CD4-positive, alpha-beta T cell treated with Interleukin-1 beta for 1 hour (primary cell): Measurements from ENCODE around the gene SSR2.

ENCODE experiments used
- DNase-seq, 2 donors: peaks; one replicate each; pipeline ENCODE4 v3.0.0-alpha.2; 2020 to 2022

SSR2 gene

GRCh38 chr1:156020293-156021092, at the start of gene SSR2:
Gene SSR2, minus strand, starts transcription at chr1:156020951. Its CDS starts 784 bp downstream, at chr1:156020167.
- peak; percentile 87 to 90 for DNase-seq

GRCh38 chr1:156070548-156070947, 49.8 kb upstream of the SSR2 start:
- no peak for DNase-seq

DNA sequence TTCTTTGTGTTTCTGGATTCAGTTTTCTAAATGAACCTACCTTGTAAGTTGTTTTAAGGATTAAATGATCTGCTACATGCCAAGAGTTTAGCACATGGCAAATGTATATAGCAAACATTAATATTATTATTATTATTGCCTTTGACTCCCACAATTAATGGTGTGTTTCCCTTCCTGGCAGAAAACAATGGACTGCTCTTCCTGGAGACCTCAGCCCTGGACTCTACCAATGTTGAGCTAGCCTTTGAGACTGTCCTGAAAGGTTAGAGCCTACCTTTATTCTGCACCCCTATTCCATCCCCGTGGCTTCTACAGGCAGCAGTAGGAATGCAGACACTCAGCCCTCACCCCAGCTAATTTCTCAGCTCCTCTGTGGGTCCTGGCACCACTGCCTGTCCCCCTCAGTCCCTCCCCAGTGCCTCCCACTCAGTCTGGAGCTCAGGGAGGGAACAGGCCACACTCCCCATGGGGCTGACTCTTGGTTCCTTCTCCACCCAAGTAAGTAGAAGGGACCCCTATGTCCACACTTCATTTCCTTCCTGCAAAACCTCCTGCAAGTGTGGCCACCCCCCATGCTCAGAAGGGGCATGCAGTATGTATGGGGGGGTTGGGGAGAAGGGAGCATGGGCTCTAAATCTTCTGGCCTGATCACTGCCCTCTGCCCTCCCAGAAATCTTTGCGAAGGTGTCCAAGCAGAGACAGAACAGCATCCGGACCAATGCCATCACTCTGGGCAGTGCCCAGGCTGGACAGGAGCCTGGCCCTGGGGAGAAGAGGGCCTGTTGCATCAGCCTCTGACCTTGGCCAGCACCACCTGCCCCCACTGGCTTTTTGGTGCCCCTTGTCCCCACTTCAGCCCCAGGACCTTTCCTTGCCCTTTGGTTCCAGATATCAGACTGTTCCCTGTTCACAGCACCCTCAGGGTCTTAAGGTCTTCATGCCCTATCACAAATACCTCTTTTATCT, 49.0 kb upstream of the SSR2 start:
- no peak for DNase-seq

DNA sequence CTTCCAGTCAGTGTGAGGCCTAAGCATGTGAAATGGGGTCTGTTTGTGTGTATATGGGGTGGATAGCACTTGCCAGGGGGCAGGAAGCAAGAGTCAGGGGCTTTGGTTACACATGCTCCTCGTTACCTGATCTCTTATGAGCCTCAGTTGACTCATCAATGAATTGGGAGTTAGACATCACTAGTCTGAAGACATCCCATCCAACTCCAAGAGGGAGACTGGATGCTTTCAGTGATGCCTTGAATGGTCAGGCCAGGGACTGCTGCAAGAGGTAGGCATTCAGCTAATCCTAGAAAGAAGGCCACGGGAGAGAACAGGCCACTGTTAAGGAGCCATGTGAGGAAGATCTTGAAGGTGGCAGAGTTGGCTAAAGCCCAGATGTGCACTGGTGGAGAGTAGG, 46.5 kb upstream of the SSR2 start:
- DNase-seq = no peak

DNA sequence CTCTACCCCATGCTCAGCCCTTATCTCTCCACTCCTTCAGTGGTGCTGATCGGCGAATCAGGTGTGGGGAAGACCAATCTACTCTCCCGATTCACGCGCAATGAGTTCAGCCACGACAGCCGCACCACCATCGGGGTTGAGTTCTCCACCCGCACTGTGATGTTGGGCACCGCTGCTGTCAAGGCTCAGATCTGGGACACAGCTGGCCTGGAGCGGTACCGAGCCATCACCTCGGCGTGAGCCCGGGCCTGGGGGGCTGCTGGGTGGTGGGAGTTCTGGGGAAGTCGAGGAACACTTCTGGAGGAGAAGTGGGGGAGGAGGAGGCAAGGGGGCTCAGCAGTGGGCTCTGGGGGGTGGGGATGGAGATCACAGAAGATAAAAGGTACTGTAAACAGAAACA, 45.1 kb upstream of the SSR2 start:
- no peak for DNase-seq

DNA sequence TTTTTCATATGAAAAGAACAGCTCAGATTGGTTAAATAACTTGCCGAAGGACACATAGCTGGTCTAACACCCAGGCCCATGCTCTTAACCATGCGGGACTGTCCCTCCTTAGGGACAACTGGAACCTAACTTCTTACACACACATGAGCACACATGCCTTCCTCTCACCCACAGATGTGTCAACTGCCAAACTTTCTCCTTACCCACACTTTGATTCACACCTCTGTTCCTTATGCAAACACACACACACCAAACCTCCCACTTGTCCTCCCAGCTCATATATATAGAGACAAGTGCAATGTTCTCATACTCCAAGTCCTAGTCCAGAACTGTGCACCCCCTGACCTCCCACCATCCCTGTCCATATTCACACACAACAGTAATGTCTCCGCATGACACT, 44.5 kb upstream of the SSR2 start:
- no peak for DNase-seq

- no peak for DNase-seq
Observed at GRCh38 chr1:156064615-156065014, 43.9 kb upstream of the SSR2 start.

DNA sequence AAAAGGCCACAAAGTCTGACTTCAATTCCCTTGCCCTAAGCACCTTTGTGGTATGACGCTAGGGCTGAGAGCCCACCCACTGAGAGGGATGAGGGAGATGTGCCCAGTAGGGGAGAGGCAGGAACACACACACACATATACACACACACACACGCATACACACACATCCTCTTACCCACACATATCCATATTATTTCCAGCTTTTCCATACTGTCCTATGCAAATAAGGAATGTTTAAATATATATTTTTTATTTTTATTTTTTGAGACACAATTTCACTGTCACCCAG, 43.2 kb upstream of the SSR2 start:
- no peak for DNase-seq

DNA sequence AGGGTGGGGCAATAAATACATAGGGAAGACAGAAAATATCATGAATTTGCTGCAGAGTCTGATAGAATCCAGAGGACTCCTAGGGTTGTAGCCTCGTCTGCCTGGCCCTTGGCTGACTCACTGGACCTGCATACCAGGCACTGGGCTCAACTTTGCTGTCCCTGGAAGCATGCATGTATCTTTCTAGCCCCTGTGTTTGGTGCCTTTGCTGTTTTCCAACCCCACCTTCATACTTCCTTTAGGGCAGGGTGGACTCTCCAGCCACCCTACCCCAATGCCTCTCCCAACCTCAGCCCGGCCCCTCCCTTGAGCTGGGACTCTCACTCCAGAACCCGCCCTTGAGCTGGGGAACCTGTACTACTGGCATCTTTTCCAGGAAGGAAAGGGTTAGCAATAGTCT, 41.4 kb upstream of the SSR2 start:
- no peak for DNase-seq

GRCh38 chr1:156060937-156061636, 40.3 kb upstream of the SSR2 start, which contains the start of gene RAB25:
Gene RAB25, plus strand, starts transcription at chr1:156061160. Its CDS starts 241 bp downstream, at chr1:156061401.
- no peak for DNase-seq

GRCh38 chr1:156056326-156056849, 35.6 kb upstream of the SSR2 start:
- no peak for DNase-seq

DNA sequence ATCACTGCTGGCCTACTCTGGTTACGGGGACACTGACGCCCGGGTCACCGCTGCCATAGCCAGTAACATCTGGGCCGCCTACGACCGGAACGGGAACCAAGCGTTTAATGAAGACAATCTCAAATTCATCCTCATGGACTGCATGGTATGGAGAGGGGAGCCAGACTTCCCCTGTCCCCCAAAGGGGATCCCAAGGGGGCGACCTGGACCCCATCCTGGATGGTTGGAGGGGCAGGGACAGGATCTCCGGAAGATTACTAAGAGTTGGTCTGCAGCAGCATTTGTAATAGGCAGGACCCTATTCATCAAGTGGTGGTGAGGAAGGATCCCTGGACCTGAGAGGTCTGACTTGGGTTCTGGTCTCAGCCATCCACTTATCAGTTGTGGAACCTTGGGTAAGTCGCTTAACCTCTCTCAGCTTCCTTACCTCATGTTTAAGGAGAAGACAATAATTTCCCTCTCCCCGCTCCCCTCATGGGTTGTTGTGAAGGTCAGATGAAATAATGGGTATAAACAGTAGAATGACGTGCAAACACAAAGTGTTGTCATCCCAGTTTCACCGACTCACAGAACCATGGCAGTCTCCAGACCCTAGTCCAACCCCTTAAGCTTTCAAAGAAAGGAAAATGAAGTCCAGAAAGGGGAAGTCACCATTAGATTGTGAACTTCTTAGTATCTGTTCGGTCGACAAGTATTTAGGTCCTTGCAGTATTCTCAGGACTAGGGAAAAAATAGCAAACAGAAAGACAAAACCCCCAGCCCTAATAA, 34.7 kb upstream of the SSR2 start:
- no peak for DNase-seq

- DNase-seq = peak; percentile 93 to 96
Observed at GRCh38 chr1:156054500-156055280, 33.9 kb upstream of the SSR2 start, which contains the start of gene LAMTOR2. Gene LAMTOR2, plus strand, starts transcription at chr1:156054782. Its CDS starts 108 bp downstream, at chr1:156054890.

DNA sequence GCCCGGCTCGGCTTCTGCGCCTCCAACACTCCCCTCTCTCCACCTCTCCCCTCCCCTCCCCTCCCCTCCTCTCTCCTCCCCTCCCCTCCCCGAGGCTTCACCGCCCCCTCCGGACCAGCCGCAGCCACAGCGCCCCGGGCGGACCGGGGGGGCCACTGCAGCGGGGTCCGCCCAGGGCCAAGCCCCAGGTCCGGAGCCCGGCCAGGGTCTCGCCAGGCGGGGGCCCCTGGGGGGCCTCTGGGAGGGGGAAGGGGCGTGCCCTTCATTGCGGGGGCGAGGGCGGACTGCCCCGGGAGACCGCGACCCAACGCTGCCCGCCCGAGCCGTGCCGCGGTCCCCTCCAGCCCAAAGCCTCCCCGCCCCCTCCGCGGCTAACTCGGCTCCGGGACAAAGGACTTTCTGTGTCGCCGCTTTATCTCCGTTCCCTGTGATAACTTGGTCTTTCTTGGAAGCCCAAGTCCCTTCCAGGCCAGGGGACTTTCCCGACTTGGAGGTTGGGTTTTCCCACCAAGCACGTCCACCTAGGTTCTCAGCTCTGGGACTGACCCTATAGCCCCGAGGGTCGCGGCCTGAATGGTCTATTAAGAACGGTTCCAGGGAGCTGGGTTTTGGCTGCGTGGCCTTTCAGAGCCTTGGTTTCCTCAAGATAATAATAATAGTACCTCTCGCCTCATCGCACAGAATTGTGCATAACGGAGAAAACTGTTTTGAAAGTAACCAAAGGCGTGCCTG, 33.2 kb upstream of the SSR2 start, which contains the start of gene UBQLN4:
UBQLN4 (minus strand) TSS at position 31 of the 732 bp plus-strand sequence. CDS start 97 bp downstream, outside the sequence.
- DNase-seq = peak; percentile 88

DNA sequence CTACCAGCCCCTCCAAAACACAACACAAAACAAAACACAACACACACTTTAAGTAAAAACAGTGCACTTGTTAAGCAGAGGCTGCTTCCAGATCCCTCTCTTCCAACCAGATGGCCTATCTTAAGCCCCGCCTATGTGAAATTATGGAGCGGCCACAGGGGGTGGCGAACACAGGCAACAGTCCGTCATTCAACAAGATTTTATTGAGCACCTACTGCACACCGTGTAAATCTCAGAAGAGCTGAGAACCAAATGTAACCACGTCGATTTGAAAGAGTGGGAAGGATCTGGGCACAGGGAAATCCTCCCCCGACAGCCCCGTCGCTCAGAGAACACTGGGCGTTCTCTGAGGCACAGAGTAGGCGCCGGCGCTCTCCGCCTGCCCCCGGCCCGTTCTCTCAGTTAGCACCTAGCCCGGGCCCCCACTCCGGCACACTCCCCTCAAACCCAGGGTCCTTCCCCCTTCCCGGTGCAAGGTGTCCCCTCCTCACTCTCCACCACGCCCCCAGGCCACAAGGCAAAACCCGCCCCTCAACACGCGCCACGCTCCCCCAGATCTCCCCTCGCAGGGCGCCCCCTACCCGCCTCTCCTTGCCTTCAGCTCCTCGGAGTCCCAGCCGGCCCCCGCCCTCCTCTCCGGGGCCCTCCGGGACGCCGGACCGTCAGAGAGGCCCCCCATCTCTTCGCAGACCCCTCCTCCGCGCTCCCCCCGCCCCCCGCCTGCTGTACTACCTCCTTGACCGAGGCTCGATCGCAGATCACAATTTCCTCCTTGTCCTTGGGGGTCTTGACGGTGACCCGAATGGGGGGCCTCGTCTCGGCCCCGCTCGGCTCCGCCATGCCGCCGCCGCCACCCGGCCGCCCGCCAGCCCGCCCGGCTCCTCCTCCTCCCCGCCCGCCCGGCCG, 32.4 kb upstream of the SSR2 start:
- DNase-seq = peak; percentile 70

GRCh38 chr1:156051011-156051725, 30.4 kb upstream of the SSR2 start:
- no peak for DNase-seq

- no peak for DNase-seq
Observed at GRCh38 chr1:156050376-156050775, 29.6 kb upstream of the SSR2 start.

DNA sequence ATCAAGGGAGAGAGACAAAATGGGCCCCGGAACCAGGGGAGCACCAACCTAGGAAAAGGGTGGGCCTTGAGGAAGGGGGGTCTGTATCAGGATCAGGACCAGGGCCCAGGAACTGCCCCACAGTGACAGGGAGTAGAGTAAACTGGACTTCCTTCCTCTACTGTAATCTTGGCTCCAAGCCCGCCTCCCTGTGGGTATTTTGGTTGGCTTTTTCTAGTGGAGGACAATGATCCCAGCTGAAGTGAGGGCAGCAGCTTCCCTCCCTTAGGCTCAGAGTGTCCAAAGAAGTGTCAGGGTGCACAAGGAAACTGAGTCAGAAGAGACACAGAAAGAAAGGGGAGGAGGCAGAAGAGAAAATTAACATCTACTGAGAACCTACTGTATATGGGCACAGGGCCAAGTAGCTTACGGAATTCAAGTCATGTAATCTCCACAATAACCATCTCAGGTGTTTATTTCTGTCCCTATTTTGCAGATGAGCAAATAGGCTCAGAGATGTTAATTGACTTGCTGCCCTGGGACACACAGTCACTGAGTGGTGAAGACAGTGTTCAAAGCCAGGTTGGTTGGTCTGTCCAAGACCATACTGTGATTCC, 28.0 kb upstream of the SSR2 start:
- DNase-seq = no peak
